NCI-H446 (cell line): ENCODE results near the gene FGD2.
"Not testable (repeated sequence)": the region's sequence is repeated elsewhere in the genome, so short reads cannot be mapped to it uniquely, and the experiment has no call there.

ENCODE experiments used
- DNase-seq, 2 experiments: peaks; one replicate each; lab custom pipeline; 2025; lab: John Stamatoyannopoulos, UW

The FGD2 gene

GRCh38 chr6:37039958-37040357 lies 34.5 kb downstream of the FGD2 start:
- DNase-seq = no peak

- DNase-seq = no peak
These were observed 36.1 kb downstream of the FGD2 start for GRCh38 chr6:37041521-37041920.

GRCh38 chr6:37042150-37042549 lies 36.7 kb downstream of the FGD2 start:
- no peak for DNase-seq

- not testable (repeated sequence) for DNase-seq
These were observed 37.6 kb downstream of the FGD2 start for GRCh38 chr6:37043091-37043490.

GRCh38 chr6:37047346-37047688 lies 41.9 kb downstream of the FGD2 start:
- DNase-seq = no peak

GRCh38 chr6:37047689-37048402 lies 42.4 kb downstream of the FGD2 start:
- no peak for DNase-seq

- DNase-seq = no peak
These were observed 43.0 kb downstream of the FGD2 start for GRCh38 chr6:37048403-37048850.

- no peak for DNase-seq
These were observed 43.6 kb downstream of the FGD2 start for GRCh38 chr6:37048851-37049757.

GRCh38 chr6:37049758-37050044 lies 44.2 kb downstream of the FGD2 start:
- DNase-seq = no peak

- no peak for DNase-seq
These were observed 44.8 kb downstream of the FGD2 start for GRCh38 chr6:37050045-37050853.

- no peak for DNase-seq
These were observed 45.3 kb downstream of the FGD2 start for GRCh38 chr6:37050854-37051137.

- peak; percentile 66 to 85 for DNase-seq
These were observed 45.9 kb downstream of the FGD2 start for GRCh38 chr6:37051138-37052026.

- DNase-seq = no peak
These were observed 46.7 kb downstream of the FGD2 start for GRCh38 chr6:37052027-37052628.

- no peak for DNase-seq
These were observed 48.2 kb downstream of the FGD2 start for GRCh38 chr6:37053683-37054082.

- DNase-seq = no peak
These were observed 48.7 kb downstream of the FGD2 start for GRCh38 chr6:37054171-37054570.

GRCh38 chr6:37054580-37054979 lies 49.1 kb downstream of the FGD2 start:
- no peak for DNase-seq

GRCh38 chr6:37056112-37056403 lies 50.6 kb downstream of the FGD2 start:
- no peak for DNase-seq

- no peak for DNase-seq
These were observed 51.1 kb downstream of the FGD2 start for GRCh38 chr6:37056439-37057127.

- DNase-seq = no peak
These were observed 51.6 kb downstream of the FGD2 start for GRCh38 chr6:37057128-37057471.

- DNase-seq = no peak
These were observed 52.2 kb downstream of the FGD2 start for GRCh38 chr6:37057678-37058077.

- DNase-seq = no peak
These were observed 52.7 kb downstream of the FGD2 start for GRCh38 chr6:37058084-37058586.
